ENCODE measurements around the gene DHCR24. TPM values are rescaled to one million over a fixed set of nuclear protein-coding genes. Genes with fewer than 3 reads are reported as not detected.
"Not testable (repeated sequence)": the region's sequence is repeated elsewhere in the genome, so short reads cannot be mapped to it uniquely, and the experiment has no call there.

DHCR24 gene
- total RNA-seq, 1 donor from 2014 or later, result 168 TPM

GRCh38 chr1:54882519-54882918 is 4.5 kb downstream of the DHCR24 start:
- Histone ChIP-seq H3K9ac (ENCODE audit: low read length) (no peak overlapping the region), H3K27ac (ENCODE audit: low read depth, low read length) (no peak overlapping the region), H3K4me1 (ENCODE audit: insufficient read depth, low read length) (peaks cover 39% of the 10 kb centered on the region), H3K79me2 (ENCODE audit: insufficient read depth, low read length) (peaks cover 68% of the 10 kb centered on the region), H3K4me3 (ENCODE audit: insufficient read depth, low read depth, low read length) (no peak overlapping the region), H3K36me3 (ENCODE audit: insufficient read depth, low read length) (peaks cover 17% of the 10 kb centered on the region), H2AFZ (ENCODE audit: low read depth, low read length) (no peak overlapping the region), H3K9me3 (ENCODE audit: insufficient read depth, low read depth, low read length) (no peaks in the 10 kb centered on the region), H4K20me1 (ENCODE audit: insufficient read depth, low read length) (peaks cover 58% of the 10 kb centered on the region), H3K4me2 (ENCODE audit: low read length) (peak overlapping the region; percentile 3), H3K27me3 (ENCODE audit: insufficient read depth, low read length) (no peaks in the 10 kb centered on the region)
- Mint-ChIP-seq H3K27me3 (ENCODE audit: low read depth, unreplicated experiment) (no peaks in the 10 kb centered on the region), H3K36me3 (ENCODE audit: low read depth, unreplicated experiment) (peaks cover 15% of the 10 kb centered on the region), H3K4me1 (ENCODE audit: low read depth, unreplicated experiment) (peaks cover 25% of the 10 kb centered on the region), H3K9me3 (ENCODE audit: unreplicated experiment) (peaks cover 2% of the 10 kb centered on the region), H3K4me3 (ENCODE audit: unreplicated experiment) (no peak overlapping the region), H3K27ac (ENCODE audit: unreplicated experiment) (no peak overlapping the region)
- TF ChIP-seq EZH2 (IDR thresholded peaks at IDR 0.05; ENCODE audit: insufficient read depth, low read length), result no peak
- FAIRE-seq (no peak), DNase-seq (ENCODE audit: low read depth) (no peak)

- not testable (repeated sequence) for H3K4me3 ChIP-seq (ENCODE audit: insufficient read depth, low read depth, low read length); H2AFZ ChIP-seq (ENCODE audit: low read depth, low read length); H3K27me3 ChIP-seq (ENCODE audit: insufficient read depth, low read length); H3K9me3 ChIP-seq (ENCODE audit: insufficient read depth, low read depth, low read length); H3K4me3 Mint-ChIP-seq (ENCODE audit: unreplicated experiment); H3K27me3 Mint-ChIP-seq (ENCODE audit: low read depth, unreplicated experiment); H3K27ac ChIP-seq (ENCODE audit: low read depth, low read length); FAIRE-seq; H3K9ac ChIP-seq (ENCODE audit: low read length); H3K4me2 ChIP-seq (ENCODE audit: low read length); H3K9me3 Mint-ChIP-seq (ENCODE audit: unreplicated experiment); H3K27ac Mint-ChIP-seq (ENCODE audit: unreplicated experiment); DNase-seq (ENCODE audit: low read depth)
- Histone ChIP-seq H3K36me3 (ENCODE audit: insufficient read depth, low read length) (peaks cover 17% of the 10 kb centered on the region), H3K4me1 (ENCODE audit: insufficient read depth, low read length) (peaks cover 37% of the 10 kb centered on the region), H3K79me2 (ENCODE audit: insufficient read depth, low read length) (peaks cover 65% of the 10 kb centered on the region), H4K20me1 (ENCODE audit: insufficient read depth, low read length) (peaks cover 63% of the 10 kb centered on the region)
- H3K4me1 Mint-ChIP-seq (ENCODE audit: low read depth, unreplicated experiment), result peaks cover 26% of the 10 kb centered on the region
- peaks cover 17% of the 10 kb centered on the region for H3K36me3 Mint-ChIP-seq (ENCODE audit: low read depth, unreplicated experiment)
These were observed 5.4 kb downstream of the DHCR24 start for GRCh38 chr1:54881604-54882003.

DNA sequence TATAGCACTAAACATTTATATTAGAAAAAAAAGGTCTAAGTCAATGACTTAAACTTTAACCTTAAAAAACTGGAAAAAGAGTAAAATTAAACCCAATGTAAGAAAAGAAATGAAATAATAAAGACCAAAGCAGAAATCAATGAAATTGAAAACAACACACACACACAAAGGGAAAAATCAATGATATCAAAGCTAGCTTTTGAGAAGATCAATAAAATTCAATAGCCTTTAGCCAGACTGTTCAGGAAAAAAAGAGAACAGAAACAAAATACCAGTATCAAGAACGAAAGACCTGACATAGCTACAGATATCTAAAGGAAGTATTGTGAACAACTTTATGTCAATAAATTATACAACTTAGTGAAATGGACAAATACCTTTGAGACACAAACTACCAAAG is 7.1 kb downstream of the DHCR24 start:
- H3K36me3 Mint-ChIP-seq (ENCODE audit: low read depth, unreplicated experiment), result peaks cover 22% of the 10 kb centered on the region
- no peak overlapping the region for H3K4me3 Mint-ChIP-seq (ENCODE audit: unreplicated experiment)

More for the DNA sequence above, 7.1 kb downstream of the DHCR24 start:
- peaks cover 26% of the 10 kb centered on the region for H3K36me3 ChIP-seq (ENCODE audit: insufficient read depth, low read length)
- H3K27me3 Mint-ChIP-seq (ENCODE audit: low read depth, unreplicated experiment), result no peaks in the 10 kb centered on the region
- H3K9ac ChIP-seq (ENCODE audit: low read length), result no peak overlapping the region
- H3K4me1 ChIP-seq (ENCODE audit: insufficient read depth, low read length), result peaks cover 25% of the 10 kb centered on the region
- H4K20me1 ChIP-seq (ENCODE audit: insufficient read depth, low read length), result peaks cover 59% of the 10 kb centered on the region
- no peak overlapping the region for H3K4me2 ChIP-seq (ENCODE audit: low read length)
- H3K79me2 ChIP-seq (ENCODE audit: insufficient read depth, low read length), result peaks cover 48% of the 10 kb centered on the region
- H2AFZ ChIP-seq (ENCODE audit: low read depth, low read length), result no peak overlapping the region
- H3K27ac Mint-ChIP-seq (ENCODE audit: unreplicated experiment), result no peak overlapping the region
- peaks cover 2% of the 10 kb centered on the region for H3K9me3 Mint-ChIP-seq (ENCODE audit: unreplicated experiment)
- TF ChIP-seq EZH2 (IDR thresholded peaks at IDR 0.05; ENCODE audit: insufficient read depth, low read length), result no peak
- TF ChIP-seq CTCF (IDR thresholded peaks at IDR 0.05; ENCODE audit: insufficient read depth, low read depth, low read length), result no peak
- no peaks in the 10 kb centered on the region for H3K27me3 ChIP-seq (ENCODE audit: insufficient read depth, low read length)
- no peaks in the 10 kb centered on the region for H3K9me3 ChIP-seq (ENCODE audit: insufficient read depth, low read depth, low read length)
- no peak for DNase-seq (ENCODE audit: low read depth)
- no peak overlapping the region for H3K27ac ChIP-seq (ENCODE audit: low read depth, low read length)
- no peak overlapping the region for H3K4me3 ChIP-seq (ENCODE audit: insufficient read depth, low read depth, low read length)
- H3K4me1 Mint-ChIP-seq (ENCODE audit: low read depth, unreplicated experiment), result peaks cover 23% of the 10 kb centered on the region
- no peak for FAIRE-seq

Data from astrocyte (in vitro differentiated cells and primary cell).